Middle frontal gyrus (tissue), 1 donor: Measurements from ENCODE around the gene PNCK.
"Not testable (repeated sequence)": the region's sequence is repeated elsewhere in the genome, so short reads cannot be mapped to it uniquely, and the experiment has no call there.

Experiments
- DNase-seq: peaks from one replicate; pipeline ENCODE4 v3.0.0-alpha.2; 2015; ENCODE audit warnings: low spot score; ENCODE audit errors: extremely low spot score

The PNCK gene

DNA sequence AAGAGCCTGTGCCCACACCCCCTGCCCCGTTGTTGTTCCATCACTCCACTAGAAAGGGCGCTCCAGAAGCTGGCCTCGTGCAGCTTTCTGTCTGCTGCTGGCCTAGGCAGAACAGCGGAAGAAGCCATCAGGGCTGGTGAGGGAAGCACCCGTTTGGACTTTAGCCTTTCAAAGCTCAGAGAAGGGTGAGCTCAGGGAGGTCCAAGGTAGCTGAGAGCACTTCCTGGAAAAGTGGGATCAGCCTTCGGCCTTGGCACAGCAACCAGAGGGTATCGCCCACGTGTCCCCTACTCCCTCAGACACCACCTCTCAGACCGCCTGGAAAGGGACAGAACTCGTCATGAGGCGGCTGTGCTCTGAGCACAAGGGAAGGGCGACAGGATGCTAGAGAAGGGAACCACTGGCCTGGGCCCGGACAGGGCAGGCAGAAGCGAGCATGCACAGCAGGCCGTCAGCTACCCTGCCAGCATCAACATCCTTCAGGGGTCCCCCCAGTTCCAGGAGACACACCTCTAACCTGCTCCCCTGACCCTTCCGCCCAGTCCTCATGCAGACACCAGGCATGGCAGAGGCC, 25.7 kb upstream of the PNCK start:
- DNase-seq = not testable (repeated sequence)

DNA sequence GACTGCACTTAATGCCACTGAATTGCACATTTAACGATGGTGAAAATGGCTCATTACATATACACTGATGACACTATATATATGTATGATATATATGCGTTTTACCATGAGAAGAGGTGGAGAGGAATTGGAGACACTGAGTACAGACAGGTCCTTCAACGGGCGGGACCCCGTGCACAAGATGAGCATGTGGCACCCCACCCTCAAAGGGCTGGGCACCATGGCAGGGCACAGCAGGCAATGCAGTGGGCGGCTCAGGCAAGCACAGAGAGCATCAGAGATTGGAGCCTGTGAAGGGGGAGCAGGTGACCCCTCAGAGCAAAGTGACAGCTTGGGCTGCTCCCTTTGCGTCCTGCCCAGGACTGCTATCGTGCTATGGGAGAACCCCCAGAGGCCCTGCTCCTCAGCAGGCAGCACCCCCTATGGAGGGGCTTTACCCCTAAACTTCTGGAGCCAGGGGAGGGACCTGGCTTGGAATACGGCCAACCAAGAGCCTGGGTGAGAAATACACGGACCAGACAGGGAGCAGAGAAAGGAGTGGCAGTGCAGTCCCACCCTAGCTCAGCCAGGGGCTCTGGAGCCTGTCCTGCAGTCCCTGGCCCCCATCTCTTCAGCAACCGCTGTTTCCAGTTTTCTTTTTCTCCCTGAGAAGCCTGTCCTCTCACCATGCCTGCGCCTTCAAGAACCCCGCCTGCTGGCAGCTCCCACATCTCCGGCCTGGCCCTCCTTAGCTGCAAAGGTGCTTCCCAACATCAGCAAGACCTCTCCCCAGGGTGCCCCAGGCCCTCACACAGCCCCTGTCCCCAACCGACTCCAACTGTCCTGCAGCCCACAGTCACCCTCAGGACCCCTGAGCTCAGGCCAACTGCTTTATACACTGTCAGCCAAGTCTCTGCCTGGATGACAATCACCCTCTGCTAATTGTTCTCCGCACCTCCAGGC, 24.6 kb upstream of the PNCK start:
- DNase-seq = no peak

DNA sequence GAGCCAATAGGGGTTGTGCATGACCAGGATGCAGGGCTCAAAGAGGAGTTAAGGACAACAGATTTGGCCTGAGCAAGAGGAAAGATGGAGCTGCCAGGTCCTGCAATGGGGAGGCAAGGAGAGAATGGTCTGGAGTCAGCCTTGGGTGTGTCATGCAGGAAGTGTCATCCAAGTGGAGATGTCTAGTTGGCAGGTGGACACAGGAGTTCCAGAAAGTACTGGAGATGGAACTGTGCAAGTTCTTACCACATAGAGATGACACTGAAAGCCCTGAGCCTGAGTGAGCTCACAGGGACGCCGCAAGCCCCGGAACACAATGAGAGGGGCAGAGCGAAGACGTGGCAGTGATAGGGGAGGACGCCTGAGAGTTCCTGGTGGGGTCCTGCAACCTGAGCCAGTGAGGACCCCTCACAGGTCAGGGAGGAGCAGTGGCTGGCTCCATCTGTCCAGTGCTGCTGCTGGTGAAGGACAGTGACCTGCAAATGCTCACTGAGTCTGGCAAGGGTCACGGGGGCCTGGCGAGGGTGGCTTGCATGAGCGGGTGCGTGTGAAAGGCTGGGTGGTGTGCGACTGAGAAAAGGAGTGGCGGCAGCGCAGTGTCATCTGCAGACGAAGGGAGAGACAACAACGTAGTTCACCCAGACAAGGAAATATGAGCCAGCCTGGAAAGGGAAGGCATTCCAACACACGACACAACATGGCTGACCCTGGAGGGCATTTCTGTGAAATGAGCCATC, 23.5 kb upstream of the PNCK start:
- not testable (repeated sequence) for DNase-seq

DNA sequence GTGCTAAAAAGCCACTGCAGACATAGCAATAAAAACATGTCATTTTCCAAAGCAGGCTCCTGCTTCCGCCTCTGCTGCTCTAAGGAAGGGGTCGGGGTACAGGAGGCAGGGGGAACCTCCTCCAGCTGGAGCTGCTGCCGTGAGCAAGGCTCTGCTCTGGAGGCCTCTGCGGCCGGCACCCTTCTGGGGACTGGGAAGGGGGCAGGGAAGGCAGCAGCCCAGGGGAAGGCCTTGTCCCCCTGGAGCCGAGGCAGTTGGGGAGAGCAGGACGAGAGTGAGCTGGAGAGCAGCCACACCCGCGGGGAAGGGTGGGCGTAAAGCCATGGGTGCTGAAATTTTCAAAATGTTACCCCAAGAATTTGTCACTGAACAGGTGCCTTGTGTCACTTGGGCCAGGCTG, 22.9 kb upstream of the PNCK start:
- DNase-seq = not testable (repeated sequence)

DNA sequence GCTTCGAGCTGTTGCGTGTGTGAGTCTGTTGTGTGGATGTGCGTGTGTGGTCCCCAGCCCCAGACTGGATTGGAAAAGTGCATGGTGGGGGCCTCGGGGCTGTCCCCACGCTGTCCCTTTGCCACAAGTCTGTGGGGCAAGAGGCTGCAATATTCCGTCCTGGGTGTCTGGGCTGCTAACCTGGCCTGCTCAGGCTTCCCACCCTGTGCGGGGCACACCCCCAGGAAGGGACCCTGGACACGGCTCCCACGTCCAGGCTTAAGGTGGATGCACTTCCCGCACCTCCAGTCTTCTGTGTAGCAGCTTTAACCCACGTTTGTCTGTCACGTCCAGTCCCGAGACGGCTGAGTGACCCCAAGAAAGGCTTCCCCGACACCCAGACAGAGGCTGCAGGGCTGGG, 22.5 kb upstream of the PNCK start:
- DNase-seq = no peak

DNA sequence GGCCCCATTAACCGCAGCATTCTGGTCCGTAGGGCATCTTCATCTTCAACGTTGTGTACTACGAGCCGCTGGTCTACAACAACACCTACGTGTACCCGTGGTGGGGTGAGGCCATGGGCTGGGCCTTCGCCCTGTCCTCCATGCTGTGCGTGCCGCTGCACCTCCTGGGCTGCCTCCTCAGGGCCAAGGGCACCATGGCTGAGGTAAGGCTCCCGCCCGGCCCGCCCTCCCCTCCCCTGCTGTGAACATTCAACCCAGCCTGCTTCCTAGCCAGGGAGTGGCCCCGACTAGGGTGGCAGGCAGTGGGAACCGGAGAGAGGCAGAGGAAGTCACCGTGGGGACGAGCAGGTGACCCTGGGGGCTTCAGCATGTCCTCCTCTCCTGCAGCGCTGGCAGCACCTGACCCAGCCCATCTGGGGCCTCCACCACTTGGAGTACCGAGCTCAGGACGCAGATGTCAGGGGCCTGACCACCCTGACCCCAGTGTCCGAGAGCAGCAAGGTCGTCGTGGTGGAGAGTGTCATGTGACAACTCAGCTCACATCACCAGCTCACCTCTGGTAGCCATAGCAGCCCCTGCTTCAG, 21.2 kb upstream of the PNCK start:
- no peak for DNase-seq

DNA sequence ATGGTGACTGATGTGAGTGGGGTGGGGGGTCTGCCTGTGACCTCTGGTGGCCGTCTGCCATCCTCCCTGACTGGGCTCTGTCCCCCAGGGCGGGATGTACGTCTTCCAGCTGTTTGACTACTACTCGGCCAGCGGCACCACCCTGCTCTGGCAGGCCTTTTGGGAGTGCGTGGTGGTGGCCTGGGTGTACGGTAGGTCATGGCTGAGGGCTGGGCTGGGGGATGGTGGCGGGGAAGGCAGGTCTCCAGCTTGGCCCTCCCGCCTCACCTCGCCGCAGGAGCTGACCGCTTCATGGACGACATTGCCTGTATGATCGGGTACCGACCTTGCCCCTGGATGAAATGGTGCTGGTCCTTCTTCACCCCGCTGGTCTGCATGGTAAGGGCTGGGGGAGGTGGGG, 20.6 kb upstream of the PNCK start:
- DNase-seq = not testable (repeated sequence)

DNA sequence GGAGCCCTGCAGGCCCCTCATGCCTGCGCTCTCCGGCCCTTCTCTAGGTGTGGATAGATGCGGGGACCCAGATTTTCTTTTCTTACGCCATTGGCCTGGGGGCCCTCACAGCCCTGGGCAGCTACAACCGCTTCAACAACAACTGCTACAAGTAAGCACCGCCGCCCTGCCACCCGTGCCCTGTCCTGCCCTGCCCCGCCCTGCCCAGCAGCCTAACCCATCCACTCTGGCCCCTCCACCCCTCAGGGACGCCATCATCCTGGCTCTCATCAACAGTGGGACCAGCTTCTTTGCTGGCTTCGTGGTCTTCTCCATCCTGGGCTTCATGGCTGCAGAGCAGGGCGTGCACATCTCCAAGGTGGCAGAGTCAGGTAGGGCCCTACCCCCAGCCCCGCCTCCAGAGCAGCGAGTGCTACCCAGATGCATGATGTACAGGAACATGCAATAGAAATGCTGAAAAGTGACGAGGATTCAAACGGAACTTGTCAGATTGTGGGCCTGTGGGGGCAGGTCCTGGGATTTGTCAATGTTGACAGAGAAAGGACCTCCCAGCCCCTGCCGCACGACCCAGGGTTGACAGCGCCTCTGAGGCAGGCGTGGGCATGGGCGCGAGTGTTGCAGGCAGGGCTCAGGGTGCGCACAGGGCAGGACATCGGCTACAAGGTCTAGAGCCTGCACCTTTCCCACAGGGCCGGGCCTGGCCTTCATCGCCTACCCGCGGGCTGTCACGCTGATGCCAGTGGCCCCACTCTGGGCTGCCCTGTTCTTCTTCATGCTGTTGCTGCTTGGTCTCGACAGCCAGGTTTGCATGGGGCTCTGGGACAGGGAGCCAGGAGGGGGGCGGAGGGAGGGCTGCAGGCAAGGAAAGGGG, 19.8 kb upstream of the PNCK start:
- no peak for DNase-seq

DNA sequence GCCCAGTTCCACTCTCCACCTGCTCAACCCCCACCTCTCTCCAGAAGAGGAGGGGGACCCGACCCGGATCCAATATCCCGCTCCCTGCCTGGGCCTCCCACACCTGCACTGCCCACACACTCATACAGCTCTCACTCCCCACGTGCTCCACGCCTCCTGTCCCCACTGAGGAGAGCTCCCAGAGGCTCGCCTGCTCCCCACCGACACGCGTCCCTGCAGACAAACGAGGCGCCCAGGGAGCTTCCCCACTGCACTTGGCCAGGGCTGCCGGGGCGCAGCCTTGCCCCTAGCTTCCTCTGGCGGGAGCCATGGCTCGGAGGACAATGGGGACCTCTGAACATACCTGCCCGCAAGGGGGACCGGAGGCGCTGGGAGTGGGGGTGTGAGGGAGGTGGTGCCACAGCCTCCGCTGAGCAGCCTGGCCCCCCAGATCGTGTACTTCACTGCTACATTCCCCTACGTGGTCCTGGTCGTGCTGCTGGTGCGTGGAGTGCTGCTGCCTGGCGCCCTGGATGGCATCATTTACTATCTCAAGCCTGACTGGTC, 19.1 kb upstream of the PNCK start:
- no peak for DNase-seq

DNA sequence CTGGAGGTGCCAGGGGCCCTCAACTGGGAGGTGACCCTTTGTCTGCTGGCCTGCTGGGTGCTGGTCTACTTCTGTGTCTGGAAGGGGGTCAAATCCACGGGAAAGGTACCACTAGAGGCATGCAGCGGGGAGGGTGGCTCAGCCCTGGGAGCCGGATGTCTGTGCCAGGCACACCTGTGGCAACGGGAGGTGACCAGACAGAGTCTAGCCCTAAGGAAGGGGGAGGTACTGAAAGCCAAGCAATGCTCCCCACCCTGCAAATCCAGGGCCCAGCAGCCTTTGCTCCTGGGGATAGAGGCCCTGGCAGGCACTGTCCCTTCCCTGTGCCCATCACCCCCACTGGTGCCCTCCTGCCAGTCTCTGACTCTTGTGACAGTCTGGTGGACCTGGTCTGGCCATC, 18.4 kb upstream of the PNCK start:
- DNase-seq = no peak

DNA sequence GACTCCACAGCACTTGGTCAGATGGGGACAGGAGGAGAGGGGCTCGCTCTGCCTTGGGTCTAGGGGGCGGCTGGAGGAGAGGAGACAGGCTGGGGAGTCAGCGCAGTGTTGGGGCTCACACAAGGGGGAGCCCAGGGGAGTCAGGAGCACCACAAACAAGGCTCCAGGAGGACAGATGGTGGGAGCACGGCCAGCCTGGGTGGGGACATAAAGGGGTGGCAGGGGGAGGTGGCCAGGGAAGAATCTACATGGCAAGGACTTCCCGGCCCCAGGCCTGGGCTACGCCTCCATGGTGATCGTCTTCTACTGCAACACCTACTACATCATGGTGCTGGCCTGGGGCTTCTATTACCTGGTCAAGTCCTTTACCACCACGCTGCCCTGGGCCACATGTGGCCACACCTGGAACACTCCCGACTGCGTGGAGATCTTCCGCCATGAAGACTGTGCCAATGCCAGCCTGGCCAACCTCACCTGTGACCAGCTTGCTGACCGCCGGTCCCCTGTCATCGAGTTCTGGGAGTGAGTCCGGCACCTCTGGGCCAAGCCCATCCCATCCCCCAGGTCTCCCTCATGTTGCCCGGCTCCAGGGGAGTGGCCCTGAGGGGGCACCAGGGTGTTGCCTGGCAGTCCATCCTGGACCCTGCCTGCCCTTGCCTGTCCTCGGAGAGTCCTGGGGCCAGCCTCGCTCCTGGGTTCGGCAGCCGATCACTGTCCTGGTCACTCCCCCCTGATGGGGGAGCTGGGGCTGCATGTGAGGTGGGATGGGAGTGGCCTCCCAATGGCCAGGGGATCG, 17.6 kb upstream of the PNCK start:
- not testable (repeated sequence) for DNase-seq

DNA sequence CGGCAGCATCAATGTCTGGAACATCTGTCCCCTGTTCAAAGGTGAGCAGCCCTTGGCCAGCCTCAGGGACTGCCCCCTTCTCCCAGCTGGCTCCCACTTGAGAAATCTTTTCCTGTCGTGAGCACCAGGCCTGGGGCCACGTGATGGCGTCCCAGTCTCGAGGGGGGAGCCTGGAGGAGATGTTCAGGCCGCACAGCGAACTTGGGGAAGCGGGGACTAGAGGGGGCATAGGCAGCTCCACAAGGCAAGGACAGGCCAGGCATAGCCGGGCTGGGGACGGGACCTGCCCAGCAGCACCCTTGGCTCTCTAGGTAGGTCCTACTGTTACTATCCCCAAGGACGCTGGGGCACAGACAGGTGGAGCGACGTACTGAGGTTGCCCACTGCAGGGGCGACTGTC, 16.9 kb upstream of the PNCK start:
- DNase-seq = no peak

DNA sequence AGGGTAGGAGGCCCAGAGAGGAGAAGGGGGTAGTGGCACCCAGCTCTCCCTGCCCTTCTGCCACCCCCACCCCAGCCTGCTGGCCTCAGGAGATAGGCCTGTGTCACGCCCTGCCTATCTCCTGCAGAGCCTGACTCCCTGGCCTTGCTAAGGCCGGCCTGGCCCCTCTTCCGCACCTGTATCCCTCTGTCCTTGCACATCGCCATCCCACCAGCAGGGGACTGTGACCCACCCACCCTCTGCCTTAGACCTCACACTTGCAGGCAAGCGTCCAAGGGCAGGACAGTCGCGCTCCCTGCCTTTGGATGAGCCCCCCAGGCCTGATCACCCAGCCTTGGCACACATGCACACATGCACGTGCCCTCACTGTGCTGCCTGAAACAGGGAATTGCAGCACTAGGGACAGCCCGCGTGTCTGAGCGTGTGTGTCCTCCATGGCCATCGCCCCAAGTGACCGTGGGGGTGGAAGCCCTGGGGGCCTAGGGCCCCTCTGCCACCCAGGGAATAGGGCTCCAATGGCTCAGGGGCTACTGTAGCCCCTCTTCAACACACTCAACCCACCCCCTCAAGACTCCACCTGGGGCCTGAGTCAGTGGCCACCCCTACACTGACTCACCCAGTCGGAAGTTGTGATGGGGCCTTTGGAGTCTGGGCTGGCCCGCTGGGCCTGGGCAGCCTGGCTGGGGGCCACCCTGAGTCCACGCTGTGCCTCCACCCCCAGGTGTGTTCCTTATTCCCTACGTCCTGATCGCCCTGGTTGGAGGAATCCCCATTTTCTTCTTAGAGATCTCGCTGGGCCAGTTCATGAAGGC, 16.2 kb upstream of the PNCK start:
- no peak for DNase-seq

DNA sequence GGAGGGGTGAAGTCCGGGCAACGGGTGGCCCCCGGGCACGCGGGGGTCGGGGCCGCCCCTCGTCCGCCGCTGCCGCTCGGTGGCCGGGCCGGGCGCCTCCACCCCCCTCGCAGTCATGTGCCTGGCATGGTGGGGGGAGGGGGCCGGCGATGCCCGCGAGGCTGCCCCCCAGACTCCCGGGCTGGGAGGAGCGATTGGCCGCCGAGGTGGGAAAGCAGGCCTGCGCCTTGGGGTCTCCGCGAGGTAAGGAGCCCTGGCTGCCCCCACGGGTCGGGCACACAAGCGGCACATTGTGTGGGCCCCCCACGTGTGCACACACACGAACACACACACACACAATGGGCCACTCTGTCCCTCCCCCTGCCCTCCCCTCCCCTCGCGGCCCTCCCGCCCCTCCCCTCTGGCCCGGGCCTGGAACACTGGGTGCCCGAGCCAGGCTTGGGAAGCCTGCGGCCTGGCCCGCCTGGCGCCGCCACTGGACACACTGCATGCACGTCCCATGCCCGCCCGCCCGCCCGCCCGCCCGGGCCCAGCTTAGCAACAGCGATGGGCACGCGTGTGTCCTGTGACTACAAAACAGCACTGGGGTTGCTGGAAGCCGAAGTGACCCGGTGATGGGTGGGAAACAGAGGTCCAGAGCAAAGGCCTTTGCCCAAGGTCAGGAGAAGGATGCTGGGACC, 15.4 kb upstream of the PNCK start:
- DNase-seq = no peak

DNA sequence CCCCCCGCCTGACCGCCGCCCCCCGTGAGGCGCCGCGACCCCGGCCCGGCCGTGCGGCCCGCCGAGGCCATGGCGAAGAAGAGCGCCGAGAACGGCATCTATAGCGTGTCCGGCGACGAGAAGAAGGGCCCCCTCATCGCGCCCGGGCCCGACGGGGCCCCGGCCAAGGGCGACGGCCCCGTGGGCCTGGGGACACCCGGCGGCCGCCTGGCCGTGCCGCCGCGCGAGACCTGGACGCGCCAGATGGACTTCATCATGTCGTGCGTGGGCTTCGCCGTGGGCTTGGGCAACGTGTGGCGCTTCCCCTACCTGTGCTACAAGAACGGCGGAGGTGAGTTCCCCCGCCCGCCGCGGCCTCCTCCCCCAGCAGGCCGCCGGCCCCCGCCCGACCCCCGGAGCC, 14.9 kb upstream of the PNCK start:
- DNase-seq = no peak

DNA sequence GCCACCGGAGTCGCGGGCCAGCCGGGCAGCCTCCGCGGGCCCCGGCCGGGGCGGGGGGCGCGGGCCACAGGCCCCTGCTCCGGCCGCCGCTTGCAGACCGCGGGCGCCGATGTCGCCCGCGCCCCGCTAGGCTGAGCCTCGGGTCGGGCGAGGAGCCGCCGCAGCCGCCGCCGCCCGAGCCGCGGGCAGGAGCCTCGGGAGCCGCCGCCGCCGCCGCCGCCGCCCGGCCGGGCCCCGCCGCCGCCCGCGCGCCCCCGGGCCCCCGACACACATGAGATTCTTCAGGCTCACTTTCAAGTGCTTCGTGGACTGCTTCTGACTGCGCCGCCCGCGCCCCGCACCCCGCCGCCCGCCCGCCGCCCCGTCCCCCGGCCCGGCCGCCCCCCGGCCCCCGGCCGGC, 14.5 kb upstream of the PNCK start:
- no peak for DNase-seq

DNA sequence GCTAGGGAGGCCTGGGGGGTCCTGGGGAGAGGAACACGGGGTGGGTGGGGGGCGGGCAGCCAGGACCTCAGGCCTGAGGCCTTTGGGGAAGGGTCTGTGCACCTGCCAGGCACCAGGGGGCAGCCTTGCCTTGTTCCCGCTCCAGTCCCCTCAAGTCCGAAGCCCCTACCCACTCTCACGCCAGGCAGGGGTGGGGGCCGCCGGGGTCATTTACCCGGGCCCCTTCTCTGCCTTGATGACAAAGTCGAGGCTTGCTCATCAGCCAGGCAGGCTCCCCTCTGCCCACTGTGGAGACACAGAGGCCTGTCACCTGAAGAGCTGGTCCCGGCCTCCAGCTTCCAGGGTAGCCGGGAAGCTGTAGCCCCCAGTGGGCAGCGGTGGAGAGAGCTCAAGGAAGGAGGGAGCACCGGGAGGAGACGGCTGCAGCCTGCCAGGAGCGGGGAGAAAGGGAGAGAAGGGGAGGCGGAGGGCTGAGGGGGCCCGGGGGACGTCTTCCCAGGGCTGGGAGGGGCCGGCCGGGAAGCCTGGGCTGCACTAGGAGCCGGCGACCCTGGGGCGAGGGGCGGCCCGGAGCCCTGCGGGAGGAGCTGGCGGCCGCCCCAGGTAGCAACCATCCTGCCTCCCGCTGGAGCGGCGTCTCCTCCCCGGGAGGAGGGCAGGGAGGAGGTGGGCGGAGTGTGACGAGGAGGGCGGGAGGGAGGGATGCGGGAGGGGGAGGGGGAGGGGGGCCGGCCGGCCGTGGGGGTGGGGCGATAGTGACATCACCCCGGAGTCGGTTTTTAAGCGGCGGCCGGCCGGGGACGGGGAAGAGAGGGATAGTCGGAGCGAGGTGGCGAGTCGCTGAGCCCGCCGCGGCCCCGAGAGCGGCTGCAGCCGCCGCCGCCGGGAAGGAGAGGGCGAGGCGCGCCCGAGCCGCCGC, 13.8 kb upstream of the PNCK start, which contains the start of gene SLC6A8:
Gene SLC6A8 (plus strand): TSS at position 806 of the 919 bp plus-strand sequence. CDS start 649 bp downstream, outside the sequence.
- DNase-seq = no peak
